ENCODE results near the gene HBM. TPM values are rescaled to one million over a fixed set of nuclear protein-coding genes. Genes with fewer than 3 reads are reported as not detected.

HBM gene
- total RNA-seq, result not detected in 2 replicates

GRCh38 chr16:165539-166374 is at the start of gene HBM:
Gene HBM (plus strand): TSS chr16:165978. CDS start chr16:165998, 20 bp downstream.

GRCh38 chr16:152141-153128 is 13.3 kb upstream of the HBM start, which contains the start of gene HBZ:
Gene HBZ (plus strand): TSS chr16:152644. CDS start chr16:152910, 266 bp downstream.

GRCh38 chr16:172374-172941 is 6.7 kb downstream of the HBM start, which contains the start of gene HBA2:
Gene HBA2 (plus strand): TSS chr16:172876. CDS start chr16:172913, 37 bp downstream.

GRCh38 chr16:176477-177382 is 11.0 kb downstream of the HBM start, which contains the start of gene HBA1:
Gene HBA1 (plus strand): TSS chr16:176680. CDS start chr16:176717, 37 bp downstream.

GRCh38 chr16:180101-180675 is 14.4 kb downstream of the HBM start, which contains the start of gene HBQ1:
Gene HBQ1 (plus strand): TSS chr16:180459. CDS start chr16:180487, 28 bp downstream.

Other genes starting within 250 kb of the HBM start
- gene POLR3K, start 112.4 kb upstream of the HBM start, total RNA-seq, result 2.9 and 5.2 TPM in 2 replicates
- 17.5 and 25.5 TPM in 2 replicates for gene SNRNP25, start 112.2 kb upstream of the HBM start, total RNA-seq
- gene RHBDF1, start 93.3 kb upstream of the HBM start, total RNA-seq, result 28.1 and 42.7 TPM in 2 replicates
- gene MPG, start 87.8 kb upstream of the HBM start, total RNA-seq, result 162 and 283 TPM in 2 replicates
- gene NPRL3, start 27.3 kb upstream of the HBM start, total RNA-seq, result 17.1 and 26.9 TPM in 2 replicates
- gene HBZ, start 13.3 kb upstream of the HBM start, total RNA-seq, result not detected in 2 replicates
- gene HBA2, start 6.9 kb downstream of the HBM start, total RNA-seq, result 0.91 TPM in 1 of 2 replicates, not detected in the other
- gene HBA1, start 10.7 kb downstream of the HBM start, total RNA-seq, result not detected in 2 replicates
- gene HBQ1, start 14.5 kb downstream of the HBM start, total RNA-seq, result 2.8 TPM in 1 of 2 replicates, not detected in the other
- gene LUC7L, start 63.5 kb downstream of the HBM start, total RNA-seq, result 24.6 and 84.8 TPM in 2 replicates
- 120 and 127 TPM in 2 replicates for gene FAM234A, start 68.8 kb downstream of the HBM start, total RNA-seq
- 0.13 and 0.88 TPM in 2 replicates for gene RGS11, start 110.0 kb downstream of the HBM start, total RNA-seq
- gene ARHGDIG, start 114.6 kb downstream of the HBM start, total RNA-seq, result 0.39 and 0.72 TPM in 2 replicates
- gene PDIA2, start 117.2 kb downstream of the HBM start, total RNA-seq, result 0.72 TPM in 1 of 2 replicates, not detected in the other
- 17.7 and 20.2 TPM in 2 replicates for gene AXIN1, start 186.7 kb downstream of the HBM start, total RNA-seq
- gene MRPL28, start 204.6 kb downstream of the HBM start, total RNA-seq, result 179 and 184 TPM in 2 replicates
- 53.6 and 64.8 TPM in 2 replicates for gene PGAP6, start 216.0 kb downstream of the HBM start, total RNA-seq
- gene NME4, start 231.2 kb downstream of the HBM start, total RNA-seq, result 174 and 184 TPM in 2 replicates
- 12.3 and 14.3 TPM in 2 replicates for gene DECR2, start 235.9 kb downstream of the HBM start, total RNA-seq

Data from epithelial cell of alveolus of lung (primary cell).